HG02610 (cell line): ENCODE results near the gene CALHM3.

Source experiments
- ATAC-seq: cut with Tn5 transposase; IDR thresholded peaks from one replicate; pipeline ENCODE4 v1.9.1; 2021; ENCODE audit warnings: mild to moderate bottlenecking, moderate library complexity; ENCODE audit not compliant: unreplicated experiment

Gene CALHM3

DNA sequence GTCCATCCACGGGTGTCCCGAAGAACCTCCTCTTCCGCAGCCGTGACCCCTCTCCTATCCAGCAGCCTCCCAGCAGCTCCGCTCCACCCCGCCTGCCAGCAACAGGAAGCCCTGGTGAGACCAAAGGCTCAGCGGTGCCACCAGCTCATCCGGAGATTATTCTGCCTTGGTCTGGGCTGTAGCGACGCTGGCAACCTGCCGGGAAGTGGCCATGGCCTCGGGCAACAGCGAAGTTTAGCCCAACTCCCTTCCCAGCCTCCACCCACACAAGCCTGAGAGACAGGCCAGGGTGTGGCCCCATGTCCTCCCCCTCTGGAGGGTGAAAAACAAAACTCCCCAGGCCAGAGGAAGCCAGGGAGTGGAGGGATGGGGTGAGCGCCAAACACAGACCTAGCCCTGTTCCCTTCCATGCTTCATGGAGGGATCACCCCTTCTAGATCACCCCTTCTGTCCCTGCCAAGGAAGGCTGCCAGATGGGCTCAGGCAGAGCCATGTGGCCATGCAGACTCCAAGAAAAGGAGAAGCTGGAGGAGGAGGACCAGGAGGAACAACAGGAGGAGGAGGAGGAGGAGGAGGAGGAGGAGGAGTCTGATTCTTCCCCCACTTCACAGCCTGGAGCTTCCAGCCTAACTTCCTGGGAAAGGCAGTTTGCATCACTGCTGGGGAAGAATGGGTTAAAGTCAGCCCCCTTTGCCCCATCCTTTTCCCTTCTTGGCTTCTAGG is 27.8 kb downstream of the CALHM3 start:
- no peak for ATAC-seq

DNA sequence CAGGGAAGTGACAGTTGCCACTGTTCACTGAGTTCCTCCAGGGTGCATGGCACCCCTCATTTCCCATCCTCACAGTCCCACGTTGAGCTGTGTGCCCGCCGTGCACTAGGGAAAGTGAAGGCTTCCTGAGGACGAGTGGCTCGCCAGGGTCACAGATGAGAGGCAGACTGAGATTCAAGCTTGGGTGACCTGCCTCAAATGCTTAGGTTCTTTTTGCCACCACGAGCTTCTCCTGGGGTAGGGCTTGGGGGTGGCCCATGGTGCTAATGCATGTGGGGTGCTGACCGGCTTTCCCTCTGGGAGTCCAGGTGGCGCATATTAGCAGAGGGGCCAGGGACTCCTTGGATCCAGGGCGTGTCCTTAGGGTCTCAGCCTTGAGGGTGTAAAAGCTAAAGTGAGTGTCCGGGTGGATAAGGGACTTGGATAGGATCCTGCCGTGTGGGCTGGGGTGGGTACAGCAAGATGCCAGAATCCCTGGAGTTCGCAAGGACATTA is 28.8 kb downstream of the CALHM3 start:
- no peak for ATAC-seq

- no peak for ATAC-seq
Measured at GRCh38 chr10:103449208-103450144, 29.6 kb downstream of the CALHM3 start.

GRCh38 chr10:103448746-103449145 is 30.3 kb downstream of the CALHM3 start:
- no peak for ATAC-seq

DNA sequence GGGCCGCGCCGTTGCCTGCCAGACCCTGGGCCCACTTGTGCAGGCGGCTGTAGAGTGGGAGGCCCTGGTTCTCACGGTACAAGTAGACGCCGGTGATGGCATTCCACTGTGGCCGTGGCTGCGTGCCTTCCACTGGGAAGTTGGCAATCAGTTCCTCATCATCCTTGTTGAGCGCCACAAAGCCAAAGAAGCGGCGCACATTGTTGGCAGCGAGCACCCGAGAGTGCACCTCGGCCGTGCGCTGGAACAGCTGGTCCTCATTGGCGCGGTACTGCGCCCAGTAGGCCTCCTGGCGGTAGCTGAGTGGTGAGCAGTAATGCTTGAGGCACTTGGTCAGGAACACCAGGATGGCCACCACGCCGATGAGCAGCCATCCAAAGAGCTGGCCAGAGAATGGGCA is 31.9 kb downstream of the CALHM3 start:
- no peak for ATAC-seq

GRCh38 chr10:103445767-103446567 is 33.1 kb downstream of the CALHM3 start:
- ATAC-seq, result no peak

- ATAC-seq, result no peak
Measured at GRCh38 chr10:103445366-103445765, 33.7 kb downstream of the CALHM3 start.

- ATAC-seq, result no peak
Measured at GRCh38 chr10:103444478-103444877, 34.6 kb downstream of the CALHM3 start.

GRCh38 chr10:103443475-103444185 is 35.4 kb downstream of the CALHM3 start:
- ATAC-seq, result no peak

DNA sequence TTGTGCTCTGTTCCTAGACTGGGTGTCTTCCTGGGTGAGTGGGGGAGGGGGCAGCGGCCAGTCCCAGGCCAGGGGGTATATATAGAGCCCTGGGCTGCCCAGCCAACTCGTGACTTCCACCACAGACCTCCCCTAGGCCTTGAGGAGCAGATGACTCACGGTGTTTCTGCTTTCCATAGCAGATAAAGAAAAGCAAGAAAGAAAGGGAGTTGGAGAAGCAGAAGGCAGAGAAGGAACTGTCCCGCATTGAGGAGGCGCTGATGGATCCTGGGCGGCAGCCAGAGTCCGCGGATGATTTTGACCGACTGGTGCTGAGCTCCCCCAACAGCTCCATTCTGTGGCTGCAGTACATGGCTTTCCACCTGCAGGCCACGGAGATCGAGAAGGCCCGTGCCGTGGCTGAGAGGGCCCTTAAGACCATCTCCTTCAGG is 37.0 kb downstream of the CALHM3 start:
- ATAC-seq, result no peak

GRCh38 chr10:103441611-103442010 is 37.4 kb downstream of the CALHM3 start:
- no peak for ATAC-seq

- ATAC-seq, result no peak
Measured at GRCh38 chr10:103441206-103441605, 37.8 kb downstream of the CALHM3 start.

- no peak for ATAC-seq
Measured at GRCh38 chr10:103440416-103440815, 38.6 kb downstream of the CALHM3 start.

DNA sequence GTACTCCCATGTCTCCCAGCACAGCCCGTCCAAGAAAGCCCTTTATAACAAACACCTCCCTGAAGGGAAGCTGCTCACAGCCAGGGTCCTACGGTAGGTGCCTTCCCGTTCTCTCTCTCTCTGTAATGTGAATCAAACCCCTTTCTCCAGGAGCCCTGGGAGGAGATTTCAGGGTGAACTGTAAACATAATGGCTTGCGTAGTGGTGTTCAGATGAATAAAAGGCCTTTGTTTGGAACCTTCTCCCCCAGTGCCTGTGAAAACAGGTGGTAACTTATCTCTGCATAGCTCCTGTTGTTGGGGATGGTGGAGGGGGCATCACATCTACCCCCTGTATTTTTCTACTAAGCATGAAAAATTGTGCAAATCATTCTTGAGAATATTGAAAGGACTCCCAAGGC is 39.3 kb downstream of the CALHM3 start:
- ATAC-seq, result no peak

GRCh38 chr10:103433858-103434257 is 45.2 kb downstream of the CALHM3 start:
- ATAC-seq, result no peak

GRCh38 chr10:103431902-103432301 is 47.1 kb downstream of the CALHM3 start:
- no peak for ATAC-seq

DNA sequence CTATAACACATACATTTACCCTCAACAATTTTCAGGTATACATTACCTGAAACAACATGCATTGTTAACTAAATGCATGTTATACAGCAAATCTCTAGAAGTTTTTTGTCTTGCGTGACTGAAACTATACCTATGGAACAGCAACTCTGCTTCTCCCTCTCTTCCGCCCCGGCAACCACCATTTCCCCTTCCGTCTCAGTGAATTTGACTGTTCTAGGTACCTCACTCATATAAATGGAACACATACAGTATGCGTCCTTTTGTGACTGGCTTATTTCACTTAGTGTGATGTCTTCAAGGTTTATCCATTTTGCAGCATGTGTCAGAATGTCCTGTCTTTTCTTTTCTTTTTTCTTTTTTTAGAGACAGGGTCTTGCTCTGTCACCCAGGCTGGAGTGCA is 49.4 kb downstream of the CALHM3 start:
- ATAC-seq, result no peak

DNA sequence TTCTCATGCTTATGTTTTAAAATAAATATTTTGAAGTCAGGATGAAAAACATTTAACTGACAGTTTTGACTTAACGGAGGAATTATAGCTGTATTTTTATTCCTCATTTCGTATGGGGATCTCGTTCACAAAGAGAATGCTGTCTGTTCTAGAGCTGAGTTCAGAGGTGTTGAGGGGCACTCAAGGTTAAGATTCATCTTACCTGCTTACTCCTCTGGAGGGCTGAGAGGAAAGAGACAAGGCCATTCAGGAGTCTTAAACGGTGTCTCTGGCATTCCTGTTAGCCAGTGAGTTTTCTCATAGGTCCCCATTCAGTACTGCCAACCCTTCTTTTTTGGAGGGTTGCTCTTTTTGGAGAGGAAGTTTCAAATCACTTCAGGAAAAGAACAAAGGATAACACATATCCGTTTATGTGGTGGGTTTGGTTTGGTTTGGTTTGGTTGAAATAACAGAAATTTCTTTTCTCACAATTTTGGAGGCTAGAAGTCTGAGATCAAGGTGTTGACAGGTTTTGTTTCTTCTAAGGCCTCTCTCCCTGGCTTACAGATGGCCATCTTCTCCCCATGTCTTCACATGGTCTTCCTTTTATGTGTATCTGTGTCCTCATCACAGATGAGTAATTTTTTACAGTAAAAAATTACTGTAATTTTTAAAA is 49.9 kb downstream of the CALHM3 start:
- ATAC-seq, result no peak

GRCh38 chr10:103427866-103428265 is 51.2 kb downstream of the CALHM3 start:
- ATAC-seq, result no peak

DNA sequence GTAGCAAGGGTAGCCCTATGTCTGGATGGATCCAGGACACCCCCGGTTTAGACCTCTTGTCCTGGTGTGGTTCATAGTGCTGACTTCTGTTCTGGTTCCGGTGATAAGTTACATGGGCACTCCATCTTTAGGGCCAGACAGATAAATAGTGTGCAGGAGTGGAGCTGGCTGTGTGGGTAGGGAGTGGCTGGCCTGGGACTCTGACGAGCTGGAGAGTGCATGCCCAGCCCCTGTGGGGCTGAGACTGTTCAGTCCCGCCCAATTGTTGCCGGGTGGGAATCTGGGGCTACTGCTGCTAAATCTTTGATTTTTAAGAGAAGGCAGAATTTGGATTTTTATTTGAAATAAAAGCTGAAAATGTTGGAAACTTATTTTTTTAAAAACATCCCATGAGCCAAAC is 55.3 kb downstream of the CALHM3 start:
- ATAC-seq, result no peak
